Sigmoid colon (tissue), 7 donors: Measurements from ENCODE around the gene SLCO2A1. TPM values are rescaled to one million over a fixed set of nuclear protein-coding genes. Genes with fewer than 3 reads are reported as not detected.

Experiments
- DNase-seq: peaks from one replicate; pipeline ENCODE4 v3.0.0-alpha.2; 2019
- H3K27ac ChIP-seq, 4 donors: fragments of 200-600 bp; sonication (generic); one replicate each; pipeline ENCODE4 v1.5.1; 2016 to 2019; ENCODE audit warnings: mild to moderate bottlenecking in 1 of 4
- H3K27me3 ChIP-seq, 3 donors: fragments of 200-600 bp; sonication (generic); one replicate each; pipeline ENCODE4 v1.5.1; 2019; ENCODE audit warnings: mild to moderate bottlenecking in 1 of 3
- H3K36me3 ChIP-seq, 4 donors: fragments of 200-600 bp; sonication (generic); one replicate each; pipeline ENCODE4 v1.5.1; 2016 to 2019
- H3K4me1 ChIP-seq, 4 donors: fragments of 200-600 bp; sonication (generic); one replicate each; pipeline ENCODE4 v1.5.1; 2017 to 2019
- H3K4me3 ChIP-seq, 4 donors: fragments of 200-600 bp; sonication (generic); one replicate each; pipeline ENCODE4 v1.5.1; 2017 to 2019; ENCODE audit warnings: mild to moderate bottlenecking in 2 of 4, moderate library complexity in 1 of 4
- H3K9me3 ChIP-seq, 4 donors: fragments of 200-600 bp in 3 of 4; sonication (generic) in 3 of 4; one replicate each; pipeline versions ENCODE4 v1.5.1 to v1.6.1; 2013 to 2019
- EP300 ChIP-seq, 4 donors: sonication (generic); formaldehyde crosslinking; IDR thresholded peaks; one replicate each; pipeline ENCODE4 v1.6.1; 2017; ENCODE audit warnings: antibody characterized with exemption in 4 of 4
- POLR2A ChIP-seq, 2 donors: fragments of 450-650 bp; IDR thresholded peaks; one replicate each; pipeline ENCODE4 v1.6.1; 2016; ENCODE audit warnings: antibody characterized with exemption in 2 of 2, mild to moderate bottlenecking in 2 of 2, moderate library complexity in 2 of 2
- POLR2AphosphoS5 ChIP-seq, 4 donors: sonication (generic); formaldehyde crosslinking; IDR thresholded peaks; one replicate each; pipeline ENCODE4 v1.6.1; 2017; ENCODE audit warnings: antibody characterized with exemption in 4 of 4
- WGBS, 2 donors: extraction: QIAGEN DNeasy Blood & Tissue Kit; methylation state at CpG; one replicate each; pipeline ENCODE4 v1.1.7; 2013; 5-methylcytosine and 5-hydroxymethylcytosine counted together
- intact Hi-C: fragments of 100-400 bp; cut with DNase I; formaldehyde crosslinking; loops from one replicate; pipeline ENCODE4 v1.15.1; 2023
- polyA plus RNA-seq, 3 donors: library from polyadenylated mRNA; stranded (reverse); fragments of 200-250 nt; gene quantifications; one replicate each; pipeline ENCODE4 v1.2.3, GENCODE V29; 2013
- total RNA-seq, 4 donors: library from RNA; depleted of rRNA; stranded (reverse); fragments of >200 nt; gene quantifications; one replicate each; pipeline ENCODE4 v1.1.0, GENCODE V29; 2016
- TF ChIP-seq, protein P1 (sequence below), 4 experiments: fragments of 450-650 bp in 3 of 4; fragments of 200-600 bp in 1 of 4; IDR thresholded peaks; one replicate each; pipeline ENCODE4 v1.5.1; 2016 to 2019; ENCODE audit warnings: antibody characterized with exemption in 4 of 4, mild to moderate bottlenecking in 3 of 4, moderate library complexity in 2 of 4
- donor health status: healthy with polysubstance abuse.
- donor health status: Bipolar disorder and iron deficiency.
- donor health status: healthy.

Gene SLCO2A1
- total and polyA plus RNA-seq, 7 donors = 1.8 to 22.1 (median 6.1) TPM

DNA sequence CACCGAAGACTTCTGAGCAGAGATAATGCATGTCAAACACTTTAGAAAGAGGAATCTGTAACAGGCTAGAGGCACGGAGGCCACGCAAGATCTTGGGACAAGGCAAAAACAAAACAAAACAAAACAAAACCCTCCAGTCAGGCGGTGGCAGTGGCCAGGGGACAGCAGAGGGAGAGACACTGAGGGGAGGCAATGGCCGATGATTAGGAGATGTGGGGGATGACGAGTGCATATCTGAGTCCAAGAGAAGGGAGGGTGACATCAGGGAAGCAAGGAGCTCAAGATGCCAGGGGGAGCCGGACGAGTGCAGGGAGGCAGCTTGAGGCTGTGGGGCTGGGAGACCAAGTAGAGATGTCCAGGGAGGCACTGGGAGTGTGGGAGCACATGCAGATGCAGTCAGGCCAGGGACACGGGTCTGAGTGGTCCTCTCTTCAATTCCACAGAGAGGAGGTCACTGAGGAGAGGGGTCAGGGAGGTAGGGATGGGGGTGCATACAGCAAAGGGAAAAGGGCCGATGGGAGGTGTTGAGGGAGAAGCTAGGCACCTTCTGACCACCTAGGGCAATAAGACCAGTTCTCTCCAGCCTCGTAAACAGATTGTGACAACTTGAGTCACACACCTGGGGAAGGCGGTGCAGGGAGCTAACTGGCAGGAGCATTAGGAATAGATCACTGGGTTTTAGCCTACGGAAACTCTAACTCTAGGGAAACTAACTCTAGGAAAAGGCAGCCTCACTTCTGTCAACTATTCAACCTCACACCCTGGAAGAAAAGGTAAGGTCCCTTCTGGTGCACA lies 29.6 kb downstream of the SLCO2A1 start:
- no peak overlapping the region for H3K27ac ChIP-seq
- H3K4me1 ChIP-seq = no peaks in the 10 kb centered on the region
- 79 to 88% methylated on average over 13 of the region's 13 CpGs for WGBS, 2 donors
- TF ChIP-seq, protein P1, sequence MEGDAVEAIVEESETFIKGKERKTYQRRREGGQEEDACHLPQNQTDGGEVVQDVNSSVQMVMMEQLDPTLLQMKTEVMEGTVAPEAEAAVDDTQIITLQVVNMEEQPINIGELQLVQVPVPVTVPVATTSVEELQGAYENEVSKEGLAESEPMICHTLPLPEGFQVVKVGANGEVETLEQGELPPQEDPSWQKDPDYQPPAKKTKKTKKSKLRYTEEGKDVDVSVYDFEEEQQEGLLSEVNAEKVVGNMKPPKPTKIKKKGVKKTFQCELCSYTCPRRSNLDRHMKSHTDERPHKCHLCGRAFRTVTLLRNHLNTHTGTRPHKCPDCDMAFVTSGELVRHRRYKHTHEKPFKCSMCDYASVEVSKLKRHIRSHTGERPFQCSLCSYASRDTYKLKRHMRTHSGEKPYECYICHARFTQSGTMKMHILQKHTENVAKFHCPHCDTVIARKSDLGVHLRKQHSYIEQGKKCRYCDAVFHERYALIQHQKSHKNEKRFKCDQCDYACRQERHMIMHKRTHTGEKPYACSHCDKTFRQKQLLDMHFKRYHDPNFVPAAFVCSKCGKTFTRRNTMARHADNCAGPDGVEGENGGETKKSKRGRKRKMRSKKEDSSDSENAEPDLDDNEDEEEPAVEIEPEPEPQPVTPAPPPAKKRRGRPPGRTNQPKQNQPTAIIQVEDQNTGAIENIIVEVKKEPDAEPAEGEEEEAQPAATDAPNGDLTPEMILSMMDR (IDR thresholded peaks at IDR 0.05) = no peak
- TF ChIP-seq POLR2A (IDR thresholded peaks at IDR 0.05) (no peak), EP300 (IDR thresholded peaks at IDR 0.05) (no peak)
- H3K9me3 ChIP-seq = peaks cover 0 to 4% (median 1%) of the 10 kb centered on the region in 4 donors
- H3K36me3 ChIP-seq = no peaks in the 10 kb centered on the region
- H3K4me3 ChIP-seq = no peak overlapping the region
- intact Hi-C loops = no loop called here
- no peaks in the 10 kb centered on the region for H3K27me3 ChIP-seq
- peak; percentile 56 for DNase-seq

DNA sequence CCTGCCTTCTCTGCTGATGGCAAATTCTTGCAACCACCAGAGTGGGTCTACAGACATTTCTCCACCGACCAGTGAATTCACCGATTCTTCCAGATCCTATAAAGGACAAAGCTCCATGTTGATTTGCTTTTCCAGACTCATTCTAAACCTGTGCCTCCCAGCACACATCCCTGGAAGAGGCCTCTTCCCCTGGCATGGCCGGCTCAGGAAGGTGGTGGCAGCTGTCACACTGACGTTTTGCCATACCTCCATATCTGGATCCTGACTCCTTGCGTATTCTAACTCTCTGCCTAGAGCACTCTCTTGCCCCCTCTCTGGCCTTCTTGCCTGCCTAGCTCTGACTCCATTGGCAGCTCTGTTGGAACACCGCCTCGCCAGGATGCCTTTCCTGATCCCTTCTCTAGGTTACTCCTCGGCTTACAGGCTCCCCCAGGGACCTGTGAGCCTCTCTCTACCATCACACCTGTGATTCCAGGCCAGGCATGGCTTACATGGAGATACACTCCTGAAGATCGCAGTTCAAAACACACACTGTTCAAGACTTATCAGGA lies 31.0 kb downstream of the SLCO2A1 start:
- Histone ChIP-seq H3K27me3 (no peaks in the 10 kb centered on the region), H3K27ac (no peak overlapping the region), H3K4me1 (no peaks in the 10 kb centered on the region), H3K9me3 (no peaks in the 10 kb centered on the region), H3K4me3 (no peak overlapping the region), H3K36me3 (no peaks in the 10 kb centered on the region)
- TF ChIP-seq EP300 (IDR thresholded peaks at IDR 0.05) = no peak
- TF ChIP-seq POLR2AphosphoS5 (IDR thresholded peaks at IDR 0.05) = no peak
- no peak for TF ChIP-seq POLR2A (IDR thresholded peaks at IDR 0.05)
- TF ChIP-seq, protein P1 (IDR thresholded peaks at IDR 0.05) = no peak
- 72 to 74% methylated on average over 9 of the region's 9 CpGs for WGBS, 2 donors
- DNase-seq = peak; percentile 24
- intact Hi-C loops = no loop called here

DNA sequence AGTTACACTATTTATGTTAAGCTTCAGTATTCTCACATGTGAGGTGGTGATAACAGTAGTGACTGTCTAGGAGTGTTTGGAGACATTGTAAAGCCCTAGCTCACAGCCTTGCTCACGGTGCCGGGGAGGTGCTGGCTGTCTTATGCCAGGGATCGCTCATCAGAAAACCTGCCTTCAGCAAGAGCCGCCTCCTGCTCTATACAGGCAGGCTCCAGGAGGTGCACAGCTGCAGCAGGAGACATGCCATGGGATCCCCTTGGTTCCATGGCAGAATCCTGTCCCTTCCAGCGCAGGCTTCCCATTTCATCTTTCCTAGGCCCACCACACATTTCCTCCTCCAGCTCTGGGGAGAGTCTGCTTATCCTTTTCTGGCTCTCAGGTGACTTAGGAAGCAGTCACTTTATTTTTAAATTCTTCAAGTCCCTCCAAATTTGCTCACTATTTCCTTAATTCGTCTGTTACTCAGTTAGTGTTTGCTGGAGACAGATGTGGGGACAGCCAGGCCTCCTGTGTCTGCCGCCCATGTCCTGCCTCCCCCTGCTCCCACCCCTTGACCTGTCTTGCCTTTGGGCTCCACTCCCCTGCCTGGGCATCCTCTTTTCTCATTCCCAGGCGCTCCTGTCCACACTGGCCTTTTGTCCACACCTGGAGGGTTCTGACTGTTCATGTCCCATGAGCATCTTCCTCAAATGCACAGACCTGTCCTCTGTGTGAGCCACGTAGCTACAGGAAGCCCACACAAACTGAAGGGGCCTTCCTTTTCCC lies 31.7 kb downstream of the SLCO2A1 start:
- TF ChIP-seq POLR2AphosphoS5 (IDR thresholded peaks at IDR 0.05) (no peak), POLR2A (IDR thresholded peaks at IDR 0.05) (no peak)
- Histone ChIP-seq H3K27me3 (no peaks in the 10 kb centered on the region), H3K27ac (no peak overlapping the region), H3K4me1 (no peaks in the 10 kb centered on the region), H3K9me3 (no peaks in the 10 kb centered on the region), H3K4me3 (no peak overlapping the region), H3K36me3 (no peaks in the 10 kb centered on the region)
- DNase-seq = peak; percentile 47
- intact Hi-C loops = no loop called here
- WGBS, 2 donors = 81 to 82% methylated on average over 9 of the region's 9 CpGs

DNA sequence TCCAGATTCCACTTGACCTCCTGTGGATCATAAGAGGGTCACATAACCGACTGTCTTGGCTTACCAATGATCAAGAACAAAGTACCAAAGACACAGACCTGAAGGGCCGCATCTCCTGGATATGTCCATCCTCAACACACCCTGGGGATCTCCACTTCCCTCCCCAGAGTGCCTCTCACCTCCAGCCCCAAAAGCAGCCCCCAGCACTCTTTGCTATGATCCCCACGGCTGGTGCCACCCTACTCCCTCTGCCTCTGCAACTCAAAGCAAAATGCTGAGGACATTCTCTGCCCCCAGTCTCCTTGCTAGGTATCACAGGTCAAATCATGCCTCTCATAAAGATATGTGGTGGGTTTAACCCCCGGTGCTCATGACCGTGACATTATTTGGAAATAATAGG lies 32.7 kb downstream of the SLCO2A1 start:
- DNase-seq = peak; percentile 57
- Histone ChIP-seq H3K27me3 (no peaks in the 10 kb centered on the region), H3K4me3 (no peak overlapping the region), H3K27ac (no peak overlapping the region), H3K36me3 (no peaks in the 10 kb centered on the region), H3K4me1 (no peaks in the 10 kb centered on the region), H3K9me3 (no peaks in the 10 kb centered on the region)
- intact Hi-C loops = no loop called here
- TF ChIP-seq, protein P1 (IDR thresholded peaks at IDR 0.05) = no peak
- TF ChIP-seq POLR2A (IDR thresholded peaks at IDR 0.05) (no peak), POLR2AphosphoS5 (IDR thresholded peaks at IDR 0.05) (no peak), EP300 (IDR thresholded peaks at IDR 0.05) (no peak)
- WGBS, 2 donors = 88 to 89% methylated on average over 5 of the region's 5 CpGs

DNA sequence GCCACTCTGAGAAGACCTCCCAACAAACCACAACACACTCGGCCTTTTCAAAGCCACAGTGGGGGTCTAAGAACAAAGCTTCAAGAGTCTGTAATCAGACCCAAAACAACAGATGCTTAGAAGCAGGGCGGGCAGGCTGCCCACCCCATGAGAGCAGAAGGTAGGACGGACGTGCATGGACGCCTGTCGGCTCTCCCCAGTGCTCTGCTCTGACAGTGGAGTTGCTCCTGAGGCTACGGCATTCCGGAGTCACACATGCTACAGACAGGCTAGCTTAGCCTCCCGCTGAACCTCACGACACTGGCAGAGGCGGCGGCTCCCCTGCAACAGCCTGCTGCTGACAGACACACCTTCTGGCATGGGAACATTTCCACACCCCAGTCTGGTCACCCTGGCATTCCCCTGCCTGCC lies 33.5 kb downstream of the SLCO2A1 start:
- Histone ChIP-seq H3K27ac (no peak overlapping the region), H3K4me3 (no peak overlapping the region), H3K4me1 (no peaks in the 10 kb centered on the region), H3K27me3 (no peaks in the 10 kb centered on the region), H3K9me3 (no peaks in the 10 kb centered on the region), H3K36me3 (no peaks in the 10 kb centered on the region)
- 75 to 76% methylated on average over 12 of the region's 12 CpGs for WGBS, 2 donors
- DNase-seq = peak; percentile 60
- intact Hi-C loops = no loop called here
- TF ChIP-seq POLR2A (IDR thresholded peaks at IDR 0.05) (no peak), POLR2AphosphoS5 (IDR thresholded peaks at IDR 0.05) (no peak), EP300 (IDR thresholded peaks at IDR 0.05) (no peak)
- TF ChIP-seq, protein P1 (IDR thresholded peaks at IDR 0.05) = no peak
